Hematopoietic multipotent progenitor cell treated with erythropoietin and hydrocortisone succinate and interleukin-3 and kit ligand, for 17 days (in vitro differentiated cells): ENCODE measurements around the gene SPEG.
"Not testable (repeated sequence)": the region's sequence is repeated elsewhere in the genome, so short reads cannot be mapped to it uniquely, and the experiment has no call there.

Experiments
- DNase-seq: peaks from one replicate; pipeline ENCODE4 v3.0.0-alpha.2; 2015; ENCODE audit warnings: low spot score

SPEG gene

GRCh38 chr2:219404954-219405353 lies 29.7 kb upstream of the SPEG start:
- DNase-seq, result no peak

- no peak for DNase-seq
Observed at GRCh38 chr2:219405451-219405850, 29.2 kb upstream of the SPEG start.

DNA sequence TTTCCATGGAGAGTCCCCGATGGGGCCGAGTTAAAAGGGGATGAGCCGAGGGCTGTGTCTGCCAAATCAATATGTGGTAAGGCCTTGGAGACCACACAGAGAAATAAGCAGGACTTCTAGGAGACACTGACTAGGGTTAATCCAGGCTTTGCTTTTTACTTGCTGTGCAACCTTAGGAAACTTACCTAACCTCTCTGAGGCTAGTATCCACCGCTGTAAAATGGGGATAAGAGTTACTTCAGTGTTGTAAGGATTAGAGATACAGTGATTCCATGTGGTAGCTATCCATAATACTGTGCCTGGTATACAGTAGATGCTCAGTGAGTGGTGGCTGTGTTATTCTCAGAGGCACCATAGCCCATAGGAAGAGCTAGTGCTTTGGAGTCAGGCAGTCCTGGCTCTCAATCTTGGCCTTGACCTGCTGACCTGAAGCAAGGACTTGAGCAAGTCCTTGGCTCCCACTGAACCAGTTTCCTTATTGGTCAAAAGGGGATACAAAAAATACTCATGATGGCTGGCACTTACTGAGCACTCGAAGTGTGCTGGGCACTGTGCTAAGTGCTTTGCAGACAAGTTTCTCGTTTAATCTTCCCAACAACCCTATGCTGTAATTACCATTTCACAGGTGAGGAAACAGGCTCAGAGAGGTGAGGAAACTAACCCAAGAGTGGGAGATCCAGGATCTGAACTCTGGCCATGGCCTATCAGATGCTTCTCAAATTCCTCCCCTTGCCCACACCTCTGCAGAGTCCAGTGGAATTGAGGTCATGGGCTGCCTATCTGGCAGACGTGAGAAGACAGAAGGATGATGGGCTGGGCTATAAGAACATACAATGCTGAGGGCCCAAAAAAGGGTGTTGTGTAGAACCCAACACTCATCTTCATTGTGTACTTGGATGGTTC lies 28.4 kb upstream of the SPEG start:
- DNase-seq, result no peak

- no peak for DNase-seq
Observed at GRCh38 chr2:219406861-219407230, 27.8 kb upstream of the SPEG start.

DNA sequence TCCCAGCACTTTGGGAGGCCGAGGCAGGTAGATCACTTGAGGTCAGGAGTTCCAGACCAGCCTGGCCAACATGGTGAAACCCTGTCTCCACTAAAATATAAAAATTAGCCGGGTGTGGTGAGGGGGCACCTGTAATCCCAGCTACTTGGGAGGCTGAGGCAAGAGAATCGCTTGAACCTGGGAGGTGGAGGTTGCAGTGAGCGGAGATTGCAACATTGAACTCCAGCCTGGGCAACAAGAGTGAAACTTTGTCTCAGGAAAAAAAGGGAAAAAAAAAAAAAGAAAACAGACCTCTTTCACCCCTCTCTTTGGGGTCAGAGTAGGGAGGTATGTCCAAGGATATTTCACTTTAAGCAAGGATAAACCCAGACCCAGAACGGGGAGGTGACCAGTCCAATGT lies 27.3 kb upstream of the SPEG start:
- DNase-seq, result not testable (repeated sequence)

DNA sequence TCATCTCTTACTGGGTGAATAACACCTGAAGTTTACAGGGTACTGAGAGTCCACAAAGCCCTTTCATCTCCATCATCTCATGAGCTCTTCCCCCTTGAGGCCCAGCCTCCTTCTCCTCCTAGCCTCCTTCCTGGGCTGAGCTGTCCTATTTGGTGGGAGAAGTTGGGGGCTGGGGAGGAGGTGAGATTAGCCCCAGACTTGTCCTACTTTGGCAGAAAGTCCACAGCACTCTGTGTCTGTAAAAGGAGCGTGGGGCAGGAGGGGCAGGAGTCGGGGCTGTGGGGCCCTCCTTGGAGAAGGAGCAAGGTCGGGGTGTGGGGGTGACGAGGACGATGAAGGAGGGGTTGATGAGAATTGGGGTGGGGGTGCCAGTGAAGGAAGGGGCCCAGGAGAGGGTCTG lies 26.4 kb upstream of the SPEG start:
- DNase-seq, result no peak

GRCh38 chr2:219408631-219409030 lies 26.0 kb upstream of the SPEG start:
- DNase-seq, result no peak

GRCh38 chr2:219409619-219410018 lies 25.0 kb upstream of the SPEG start:
- DNase-seq, result no peak

DNA sequence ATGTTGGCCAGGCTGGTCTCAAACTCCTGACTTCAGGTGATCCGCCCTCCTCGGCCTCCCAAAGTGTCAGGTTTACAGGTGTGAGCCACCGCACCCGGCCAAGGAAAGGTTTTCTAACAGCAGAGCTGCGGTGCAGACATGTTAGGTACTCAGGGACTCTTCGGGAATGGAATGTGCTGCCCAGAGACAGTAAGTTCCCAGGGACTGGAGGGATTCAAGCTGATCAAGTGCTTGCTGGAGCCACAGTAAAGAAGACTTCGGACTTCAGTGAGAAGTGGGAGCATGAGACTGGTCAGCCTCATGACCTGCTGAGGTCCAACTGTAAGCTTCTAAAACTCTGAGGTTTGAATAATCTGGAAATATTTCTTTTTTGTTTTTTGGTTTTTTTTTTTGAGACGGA lies 24.3 kb upstream of the SPEG start:
- DNase-seq, result no peak

DNA sequence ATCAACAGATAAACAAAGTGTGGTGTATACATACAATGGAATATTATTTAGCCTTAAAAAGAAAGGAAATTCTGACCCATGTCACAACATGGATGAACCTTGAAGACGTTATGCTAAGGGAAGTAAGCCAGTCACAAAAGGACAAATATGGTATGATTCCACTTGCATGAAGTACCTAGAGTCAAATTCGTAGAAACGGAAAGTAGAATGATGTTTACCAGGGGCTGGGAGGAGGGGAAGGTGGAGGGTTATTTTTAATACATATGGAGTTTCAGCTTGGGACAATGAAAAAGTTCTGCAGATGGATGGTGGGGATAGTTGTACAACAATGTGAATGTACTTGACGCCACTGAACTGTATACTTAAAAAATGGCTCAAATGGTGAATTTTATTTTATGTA lies 19.8 kb upstream of the SPEG start:
- no peak for DNase-seq

DNA sequence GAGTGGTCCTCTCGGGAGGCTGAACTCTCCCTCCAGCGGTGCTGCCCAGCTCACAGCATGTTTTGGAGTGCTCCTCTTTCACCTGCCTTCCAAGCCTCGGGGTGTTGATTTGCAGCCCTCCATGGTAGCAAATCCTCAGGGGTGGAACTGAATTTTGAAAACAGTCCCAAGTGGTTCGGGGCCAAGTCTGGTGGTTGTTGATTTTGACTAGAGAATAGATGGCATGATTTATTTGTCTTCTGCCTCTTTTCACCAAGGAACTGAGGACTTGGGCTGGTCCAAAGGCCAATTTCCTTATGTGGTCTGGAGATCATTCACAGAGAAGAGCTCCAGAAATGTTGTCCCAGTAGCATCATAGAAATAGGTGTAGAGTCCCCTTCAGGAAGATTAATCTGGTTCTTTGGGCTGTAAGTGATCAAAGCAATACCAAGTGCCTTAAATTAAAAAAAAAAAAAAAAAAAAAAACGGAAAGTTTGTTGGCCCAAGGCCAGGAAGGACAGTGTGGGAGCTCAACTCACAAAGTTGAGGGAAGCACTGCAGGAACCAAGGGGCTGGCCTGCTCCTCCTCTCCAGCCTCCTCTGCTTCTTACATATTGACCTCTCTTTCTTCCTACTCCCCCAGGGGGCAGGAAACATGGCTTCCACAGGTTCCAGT lies 18.9 kb upstream of the SPEG start:
- no peak for DNase-seq

GRCh38 chr2:219416235-219416602 lies 18.4 kb upstream of the SPEG start:
- no peak for DNase-seq

- no peak for DNase-seq
Observed at GRCh38 chr2:219416938-219417337, 17.7 kb upstream of the SPEG start.

GRCh38 chr2:219417374-219417773 lies 17.3 kb upstream of the SPEG start:
- DNase-seq, result no peak

GRCh38 chr2:219418155-219419011 lies 16.3 kb upstream of the SPEG start, which contains the start of gene DES:
Gene DES, plus strand, starts transcription at chr2:219418377. Its CDS starts 86 bp downstream, at chr2:219418463.
- DNase-seq, result no peak

GRCh38 chr2:219419012-219419324 lies 15.7 kb upstream of the SPEG start:
- DNase-seq, result no peak

DNA sequence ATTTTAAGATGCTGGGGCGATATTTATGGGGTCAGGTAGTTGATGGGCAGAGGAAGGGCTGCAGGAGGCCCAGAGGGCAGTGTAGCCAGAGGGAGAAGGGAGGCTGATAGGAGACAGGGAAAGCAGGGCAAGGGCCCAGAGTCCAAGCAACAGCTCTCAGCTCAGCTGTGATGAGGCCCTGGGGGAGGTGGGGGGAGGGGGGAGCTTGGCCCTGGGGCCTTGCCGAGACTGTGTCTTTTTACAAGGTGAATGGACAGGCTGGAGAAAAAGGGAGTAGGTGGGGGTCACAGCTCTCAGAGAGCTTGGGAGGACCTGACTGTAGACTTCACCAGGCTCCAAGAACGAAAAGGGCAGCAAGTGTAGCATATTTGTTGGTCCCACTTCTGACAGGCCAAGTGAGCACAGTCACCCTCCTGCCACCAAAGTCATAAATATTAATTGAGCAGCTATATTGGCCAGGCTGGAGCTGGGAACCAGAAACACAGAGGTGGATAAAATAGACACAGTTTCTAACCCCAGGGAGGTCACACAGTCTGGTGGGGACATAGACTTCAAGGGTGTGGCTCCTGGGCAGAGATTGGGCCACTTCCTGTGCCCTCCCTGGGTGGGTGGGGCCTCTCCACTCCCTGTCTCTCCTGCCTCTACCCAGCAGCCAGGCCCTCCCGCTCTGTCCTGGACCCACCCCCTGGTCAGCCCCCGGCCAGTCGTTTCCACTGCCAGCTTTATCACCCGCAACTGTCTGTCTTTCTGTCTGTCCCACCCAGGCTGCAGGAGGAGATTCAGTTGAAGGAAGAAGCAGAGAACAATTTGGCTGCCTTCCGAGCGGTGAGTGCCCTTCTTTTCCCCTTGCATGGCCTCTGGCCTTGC lies 15.1 kb upstream of the SPEG start:
- DNase-seq, result no peak

GRCh38 chr2:219420687-219421086 lies 14.0 kb upstream of the SPEG start:
- DNase-seq, result no peak

DNA sequence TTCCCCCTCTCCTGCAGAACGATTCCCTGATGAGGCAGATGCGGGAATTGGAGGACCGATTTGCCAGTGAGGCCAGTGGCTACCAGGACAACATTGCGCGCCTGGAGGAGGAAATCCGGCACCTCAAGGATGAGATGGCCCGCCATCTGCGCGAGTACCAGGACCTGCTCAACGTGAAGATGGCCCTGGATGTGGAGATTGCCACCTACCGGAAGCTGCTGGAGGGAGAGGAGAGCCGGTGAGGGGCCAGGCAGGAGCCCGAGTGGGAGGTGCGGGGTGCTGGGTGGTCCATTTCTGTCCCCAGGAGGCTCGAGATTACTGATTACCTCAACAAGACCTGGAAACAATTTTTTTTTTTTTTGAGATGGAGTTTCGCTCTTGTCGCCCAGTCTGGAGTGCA lies 13.3 kb upstream of the SPEG start:
- no peak for DNase-seq

GRCh38 chr2:219422952-219423534 lies 11.6 kb upstream of the SPEG start:
- DNase-seq, result no peak

DNA sequence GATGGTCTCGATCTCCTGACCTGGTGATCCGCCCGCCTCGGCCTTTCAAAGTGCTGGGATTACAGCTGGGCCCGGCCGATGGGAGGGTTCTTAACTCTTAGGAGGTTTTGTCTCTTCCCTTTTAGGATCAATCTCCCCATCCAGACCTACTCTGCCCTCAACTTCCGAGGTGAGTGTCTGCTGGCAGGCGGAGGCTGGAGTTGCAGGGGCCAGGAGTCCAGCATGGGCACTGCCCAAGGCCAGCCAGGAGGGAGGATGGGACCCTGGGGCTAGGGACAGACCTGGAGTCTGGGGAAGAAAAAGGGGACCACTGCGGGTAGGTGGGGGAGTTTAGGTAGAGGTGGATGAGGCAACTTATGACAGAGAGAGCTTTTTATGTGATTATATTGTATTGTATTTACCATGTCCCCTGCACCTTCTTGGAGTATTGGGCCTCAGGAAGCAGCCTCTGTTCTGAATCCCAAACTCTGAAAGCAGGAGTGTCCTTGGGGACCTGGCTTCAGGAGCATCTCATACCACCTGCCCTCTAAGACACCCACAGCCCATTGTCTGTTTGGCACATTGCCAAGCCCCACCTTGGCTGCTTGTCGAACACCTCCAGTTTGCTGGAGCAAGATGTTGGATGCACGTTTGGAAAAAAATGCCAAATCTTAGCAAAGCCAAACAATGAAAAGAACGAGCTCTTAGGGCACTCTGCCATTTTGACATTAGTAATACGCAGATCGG lies 10.8 kb upstream of the SPEG start:
- DNase-seq, result no peak
